Measurements from ENCODE around the gene MTMR3.

The MTMR3 gene

DNA sequence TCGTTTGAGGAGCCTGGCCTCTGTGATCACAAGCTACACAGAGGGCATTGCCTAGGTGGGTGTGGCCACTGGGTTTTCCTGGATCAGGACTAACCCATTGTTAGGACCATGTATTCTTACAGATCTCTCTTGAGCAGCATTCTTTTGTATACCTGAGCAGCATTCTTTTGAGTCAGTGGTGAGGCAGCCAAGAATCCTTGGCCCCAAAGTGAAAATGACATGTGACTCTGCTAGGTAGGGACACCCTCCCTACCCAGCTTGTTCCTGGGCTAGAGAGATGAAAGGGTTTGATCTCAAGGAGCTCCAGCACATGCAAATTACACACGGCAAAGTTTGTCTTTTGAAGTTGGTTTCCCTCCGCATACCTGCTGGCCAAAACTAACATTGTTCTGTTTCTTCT, 142.2 kb downstream of the MTMR3 start:
- H3K4me1 ChIP-seq (ENCODE audit: control insufficient read depth, insufficient read depth, low read depth, low read length), result peaks cover 2% of the 10 kb centered on the region
- no peak overlapping the region for H3K4ac ChIP-seq (ENCODE audit: low read depth in 1 of 2, low read length in 2 of 2)
- H2AK5ac ChIP-seq (ENCODE audit: low read length, severe bottlenecking), result no peak overlapping the region
- no peak overlapping the region for H3K23ac ChIP-seq (ENCODE audit: low read length in 2 of 2)
- no peak overlapping the region for H4K91ac ChIP-seq (ENCODE audit: low read length)
- H3K14ac ChIP-seq (ENCODE audit: low read length in 2 of 2), result no peak overlapping the region
- H2AFZ ChIP-seq (ENCODE audit: low read depth, low read length), result no peak overlapping the region
- H3K18ac ChIP-seq (ENCODE audit: low read depth in 1 of 2, low read length in 2 of 2), result no peak overlapping the region
- WGBS, result 83% methylated on average over 3 of the region's 3 CpGs
- H3K36me3 ChIP-seq (ENCODE audit: control insufficient read depth in 1 of 2, insufficient read depth in 2 of 2, low read depth in 1 of 2, low read length in 2 of 2), result peaks cover 81 to 93% of the 10 kb centered on the region in 2 experiments
- H2BK12ac ChIP-seq (ENCODE audit: low read length in 2 of 2), result no peak overlapping the region
- no peaks in the 10 kb centered on the region for H3K27me3 ChIP-seq (ENCODE audit: control insufficient read depth in 1 of 2, insufficient read depth in 1 of 2, low read length in 2 of 2)
- H2BK15ac ChIP-seq (ENCODE audit: low read depth, poor library complexity, severe bottlenecking), result no peak overlapping the region
- H3K27ac ChIP-seq (ENCODE audit: low read length, poor library complexity, severe bottlenecking), result no peak overlapping the region
- H2BK5ac ChIP-seq (ENCODE audit: low read depth, low read length, poor library complexity, severe bottlenecking), result no peak overlapping the region
- H3K9ac ChIP-seq (ENCODE audit: low read length), result no peak overlapping the region
- no peak for DNase-seq
- H3K4me2 ChIP-seq (ENCODE audit: low read length, poor library complexity, severe bottlenecking), result no peak overlapping the region
- peaks cover 37% of the 10 kb centered on the region for H3K79me1 ChIP-seq (replicated peaks; ENCODE audit: low read length, poor library complexity, severe bottlenecking)
- H4K8ac ChIP-seq (ENCODE audit: low read length), result no peak overlapping the region
- no peaks in the 10 kb centered on the region for H3K9me3 ChIP-seq (ENCODE audit: control insufficient read depth, low read length)
- no peak overlapping the region for H2BK120ac ChIP-seq (ENCODE audit: low read depth, low read length)
- H3K4me3 ChIP-seq (ENCODE audit: insufficient read depth in 1 of 2, low read depth in 1 of 2, low read length in 2 of 2), result no peak overlapping the region

DNA sequence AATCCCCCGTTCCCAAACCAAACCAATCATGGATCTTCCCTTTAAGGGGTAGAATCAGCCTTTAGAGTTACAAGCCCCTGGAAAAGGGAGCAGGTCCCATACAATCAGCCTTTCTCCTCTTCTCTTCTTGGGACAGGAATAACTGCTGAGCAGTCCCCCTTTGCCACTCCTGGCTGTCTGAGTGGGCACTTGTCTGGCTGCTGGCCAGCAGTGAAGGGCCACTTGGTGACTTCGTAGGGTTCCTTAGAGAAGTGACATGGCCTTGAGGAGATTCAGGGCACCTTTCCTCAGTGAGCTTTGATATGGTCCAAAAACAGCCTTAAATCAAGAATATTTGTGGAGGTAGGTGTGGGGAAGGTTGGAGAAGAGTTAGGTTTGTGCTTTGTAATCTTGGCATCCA, 143.8 kb downstream of the MTMR3 start:
- H3K14ac ChIP-seq (ENCODE audit: low read length in 2 of 2), result no peak overlapping the region
- H2AK5ac ChIP-seq (ENCODE audit: low read length, severe bottlenecking), result no peak overlapping the region
- no peak overlapping the region for H2BK12ac ChIP-seq (ENCODE audit: low read length in 2 of 2)
- no peak overlapping the region for H3K9ac ChIP-seq (ENCODE audit: low read length)
- H3K4me1 ChIP-seq (ENCODE audit: control insufficient read depth, insufficient read depth, low read depth, low read length), result peaks cover 2% of the 10 kb centered on the region
- no peak overlapping the region for H3K4me3 ChIP-seq (ENCODE audit: insufficient read depth in 1 of 2, low read depth in 1 of 2, low read length in 2 of 2)
- no peak overlapping the region for H4K91ac ChIP-seq (ENCODE audit: low read length)
- no peak overlapping the region for H2AFZ ChIP-seq (ENCODE audit: low read depth, low read length)
- no peak overlapping the region for H3K23ac ChIP-seq (ENCODE audit: low read length in 2 of 2)
- no peak overlapping the region for H3K27ac ChIP-seq (ENCODE audit: low read length, poor library complexity, severe bottlenecking)
- no peak overlapping the region for H3K4ac ChIP-seq (ENCODE audit: low read depth in 1 of 2, low read length in 2 of 2)
- H3K9me3 ChIP-seq (ENCODE audit: control insufficient read depth, low read length), result no peaks in the 10 kb centered on the region
- H2BK120ac ChIP-seq (ENCODE audit: low read depth, low read length), result no peak overlapping the region
- H3K18ac ChIP-seq (ENCODE audit: low read depth in 1 of 2, low read length in 2 of 2), result no peak overlapping the region
- H3K36me3 ChIP-seq (ENCODE audit: control insufficient read depth in 1 of 2, insufficient read depth in 2 of 2, low read depth in 1 of 2, low read length in 2 of 2), result peaks cover 69 to 77% of the 10 kb centered on the region in 2 experiments
- H2BK5ac ChIP-seq (ENCODE audit: low read depth, low read length, poor library complexity, severe bottlenecking), result no peak overlapping the region
- H3K27me3 ChIP-seq (ENCODE audit: control insufficient read depth in 1 of 2, insufficient read depth in 1 of 2, low read length in 2 of 2), result no peaks in the 10 kb centered on the region
- H2BK15ac ChIP-seq (ENCODE audit: low read depth, poor library complexity, severe bottlenecking), result no peak overlapping the region
- H3K79me1 ChIP-seq (replicated peaks; ENCODE audit: low read length, poor library complexity, severe bottlenecking), result peaks cover 26% of the 10 kb centered on the region
- 98% methylated on average over 2 of the region's 2 CpGs for WGBS
- DNase-seq, result no peak
- no peak overlapping the region for H3K4me2 ChIP-seq (ENCODE audit: low read length, poor library complexity, severe bottlenecking)
- H4K8ac ChIP-seq (ENCODE audit: low read length), result no peak overlapping the region

DNA sequence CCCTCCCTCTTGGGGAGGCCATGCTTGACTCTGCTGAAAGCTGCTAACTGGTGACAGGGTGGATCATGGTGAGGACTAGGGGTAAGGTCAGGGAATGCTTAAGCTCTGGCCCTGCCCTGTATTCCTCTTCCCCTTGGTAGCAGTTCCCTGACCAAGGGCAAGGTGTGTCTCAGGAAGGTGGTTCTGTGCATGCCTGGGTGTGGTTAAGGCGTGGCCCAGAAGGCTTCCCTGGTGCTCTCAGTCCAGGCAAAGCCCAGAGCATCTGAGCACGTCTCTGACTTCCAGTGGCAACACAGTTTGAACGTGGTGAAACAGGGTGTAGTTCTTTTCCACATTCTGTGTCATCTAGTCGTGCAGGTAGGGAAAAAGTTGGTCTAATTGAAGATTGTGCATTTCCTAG, 144.2 kb downstream of the MTMR3 start:
- Histone ChIP-seq H3K4ac (ENCODE audit: low read depth in 1 of 2, low read length in 2 of 2) (no peak overlapping the region), H3K14ac (ENCODE audit: low read length in 2 of 2) (no peak overlapping the region), H2BK12ac (ENCODE audit: low read length in 2 of 2) (no peak overlapping the region), H2BK5ac (ENCODE audit: low read depth, low read length, poor library complexity, severe bottlenecking) (no peak overlapping the region), H3K27me3 (ENCODE audit: control insufficient read depth in 1 of 2, insufficient read depth in 1 of 2, low read length in 2 of 2) (no peaks in the 10 kb centered on the region), H2AFZ (ENCODE audit: low read depth, low read length) (no peak overlapping the region), H3K4me2 (ENCODE audit: low read length, poor library complexity, severe bottlenecking) (no peak overlapping the region), H2BK120ac (ENCODE audit: low read depth, low read length) (no peak overlapping the region), H3K4me3 (ENCODE audit: insufficient read depth in 1 of 2, low read depth in 1 of 2, low read length in 2 of 2) (no peak overlapping the region), H3K9me3 (ENCODE audit: control insufficient read depth, low read length) (no peaks in the 10 kb centered on the region), H3K79me1 (replicated peaks; ENCODE audit: low read length, poor library complexity, severe bottlenecking) (peaks cover 26% of the 10 kb centered on the region), H3K18ac (ENCODE audit: low read depth in 1 of 2, low read length in 2 of 2) (no peak overlapping the region), H3K9ac (ENCODE audit: low read length) (no peak overlapping the region), H2AK5ac (ENCODE audit: low read length, severe bottlenecking) (no peak overlapping the region), H3K36me3 (ENCODE audit: control insufficient read depth in 1 of 2, insufficient read depth in 2 of 2, low read depth in 1 of 2, low read length in 2 of 2) (peaks cover 65 to 73% of the 10 kb centered on the region in 2 experiments), H3K27ac (ENCODE audit: low read length, poor library complexity, severe bottlenecking) (no peak overlapping the region), H4K91ac (ENCODE audit: low read length) (no peak overlapping the region), H4K8ac (ENCODE audit: low read length) (peak overlapping the region; percentile 50), H3K4me1 (ENCODE audit: control insufficient read depth, insufficient read depth, low read depth, low read length) (peaks cover 3% of the 10 kb centered on the region), H2BK15ac (ENCODE audit: low read depth, poor library complexity, severe bottlenecking) (no peak overlapping the region), H3K23ac (ENCODE audit: low read length in 2 of 2) (no peak overlapping the region)
- WGBS, result 79% methylated on average over 4 of the region's 4 CpGs
- DNase-seq, result no peak

GRCh38 chr22:30027791-30028190, 144.8 kb downstream of the MTMR3 start:
- H2BK5ac ChIP-seq (ENCODE audit: low read depth, low read length, poor library complexity, severe bottlenecking), result no peak overlapping the region
- no peak overlapping the region for H2BK120ac ChIP-seq (ENCODE audit: low read depth, low read length)
- no peak overlapping the region for H2AK5ac ChIP-seq (ENCODE audit: low read length, severe bottlenecking)
- no peak overlapping the region for H3K4me3 ChIP-seq (ENCODE audit: insufficient read depth in 1 of 2, low read depth in 1 of 2, low read length in 2 of 2)
- no peak overlapping the region for H2BK12ac ChIP-seq (ENCODE audit: low read length in 2 of 2)
- H3K14ac ChIP-seq (ENCODE audit: low read length in 2 of 2), result no peak overlapping the region
- H2AFZ ChIP-seq (ENCODE audit: low read depth, low read length), result no peak overlapping the region
- no peak overlapping the region for H2BK15ac ChIP-seq (ENCODE audit: low read depth, poor library complexity, severe bottlenecking)
- no peak for DNase-seq
- H4K8ac ChIP-seq (ENCODE audit: low read length), result no peak overlapping the region
- no peak overlapping the region for H3K9ac ChIP-seq (ENCODE audit: low read length)
- no peak overlapping the region for H3K23ac ChIP-seq (ENCODE audit: low read length in 2 of 2)
- no peak overlapping the region for H4K91ac ChIP-seq (ENCODE audit: low read length)
- no peak overlapping the region for H3K4ac ChIP-seq (ENCODE audit: low read depth in 1 of 2, low read length in 2 of 2)
- no peak overlapping the region for H3K18ac ChIP-seq (ENCODE audit: low read depth in 1 of 2, low read length in 2 of 2)
- H3K36me3 ChIP-seq (ENCODE audit: control insufficient read depth in 1 of 2, insufficient read depth in 2 of 2, low read depth in 1 of 2, low read length in 2 of 2), result peaks cover 60 to 67% of the 10 kb centered on the region in 2 experiments
- peaks cover 23% of the 10 kb centered on the region for H3K79me1 ChIP-seq (replicated peaks; ENCODE audit: low read length, poor library complexity, severe bottlenecking)
- 92% methylated on average over 4 of the region's 4 CpGs for WGBS
- no peaks in the 10 kb centered on the region for H3K9me3 ChIP-seq (ENCODE audit: control insufficient read depth, low read length)
- no peak overlapping the region for H3K27ac ChIP-seq (ENCODE audit: low read length, poor library complexity, severe bottlenecking)
- peaks cover 3% of the 10 kb centered on the region for H3K4me1 ChIP-seq (ENCODE audit: control insufficient read depth, insufficient read depth, low read depth, low read length)
- H3K4me2 ChIP-seq (ENCODE audit: low read length, poor library complexity, severe bottlenecking), result no peak overlapping the region
- no peaks in the 10 kb centered on the region for H3K27me3 ChIP-seq (ENCODE audit: control insufficient read depth in 1 of 2, insufficient read depth in 1 of 2, low read length in 2 of 2)

Data from mesenchymal stem cell (in vitro differentiated cells and primary cell).